Calu3 (cell line): Measurements from ENCODE around the gene MICALL2. TPM values are rescaled to one million over a fixed set of nuclear protein-coding genes. Genes with fewer than 3 reads are reported as not detected.

ENCODE experiments used
- BruUV-seq: library from RNA; stranded (reverse); fragments of 400-500 nt; replicated peaks from 2 replicates; lab custom pipeline; 2021; lab: Mats Ljungman, UMichigan
- CTCF ChIA-PET: fragments of 300-600 bp; sonication (Branson Sonifier 250); formaldehyde crosslinking; loops from one replicate; lab custom pipeline; 2022; ENCODE audit warnings: antibody characterized with exemption; lab: Charles Lee
- DNase-seq: peaks from one replicate; pipeline ENCODE4 v3.0.0; 2022
- H3K27ac Mint-ChIP-seq: one replicate; pipeline ENCODE4 v1.8.0; 2022; ENCODE audit warnings: mixed read lengths; ENCODE audit not compliant: unreplicated experiment
- H3K27me3 Mint-ChIP-seq: one replicate; pipeline ENCODE4 v1.8.0; 2022; ENCODE audit warnings: mixed read lengths; ENCODE audit not compliant: unreplicated experiment
- H3K36me3 Mint-ChIP-seq: one replicate; pipeline ENCODE4 v1.8.0; 2022; ENCODE audit warnings: mild to moderate bottlenecking, moderate library complexity, mixed read lengths; ENCODE audit not compliant: insufficient read depth, unreplicated experiment
- H3K4me1 Mint-ChIP-seq: one replicate; pipeline ENCODE4 v1.8.0; 2022; ENCODE audit warnings: mild to moderate bottlenecking, low read depth, mixed read lengths; ENCODE audit not compliant: unreplicated experiment
- H3K4me3 Mint-ChIP-seq: one replicate; pipeline ENCODE4 v1.8.0; 2022; ENCODE audit warnings: mild to moderate bottlenecking, low read depth, moderate library complexity, mixed read lengths; ENCODE audit not compliant: unreplicated experiment
- H3K9me3 Mint-ChIP-seq: one replicate; pipeline ENCODE4 v1.8.0; 2022; ENCODE audit warnings: low read depth, mixed read lengths; ENCODE audit not compliant: unreplicated experiment
- CTCF ChIP-seq: fragments of 200-600 bp; IDR thresholded peaks from one replicate; pipeline ENCODE4 v1.8.0; 2022; ENCODE audit warnings: antibody characterized with exemption; ENCODE audit not compliant: unreplicated experiment
- intact Hi-C: fragments of 100-400 bp; cut with micrococcal nuclease; formaldehyde crosslinking; loops from one replicate; pipeline ENCODE4 v1.10.0; 2022; ENCODE audit not compliant: unreplicated experiment
- total RNA-seq: library from RNA; stranded (reverse); gene quantifications from 2 replicates; pipeline ENCODE4 v1.2.3, GENCODE V29; 2022

Gene MICALL2
- total RNA-seq, 1 experiment from 2014 or later = 162 TPM

GRCh38 chr7:1485156-1485555 is 25.9 kb upstream of the MICALL2 start:
- H3K27me3 Mint-ChIP-seq = no peaks in the 10 kb centered on the region
- CTCF ChIA-PET = no interaction called here
- no TSS peak for BruUV-seq
- H3K4me3 Mint-ChIP-seq = no peak overlapping the region
- H3K36me3 Mint-ChIP-seq = peaks cover 84% of the 10 kb centered on the region
- DNase-seq = no peak
- TF ChIP-seq CTCF = no peak
- H3K4me1 Mint-ChIP-seq = no peaks in the 10 kb centered on the region
- H3K27ac Mint-ChIP-seq = no peak overlapping the region
- no peaks in the 10 kb centered on the region for H3K9me3 Mint-ChIP-seq
- intact Hi-C loops = no loop called here

DNA sequence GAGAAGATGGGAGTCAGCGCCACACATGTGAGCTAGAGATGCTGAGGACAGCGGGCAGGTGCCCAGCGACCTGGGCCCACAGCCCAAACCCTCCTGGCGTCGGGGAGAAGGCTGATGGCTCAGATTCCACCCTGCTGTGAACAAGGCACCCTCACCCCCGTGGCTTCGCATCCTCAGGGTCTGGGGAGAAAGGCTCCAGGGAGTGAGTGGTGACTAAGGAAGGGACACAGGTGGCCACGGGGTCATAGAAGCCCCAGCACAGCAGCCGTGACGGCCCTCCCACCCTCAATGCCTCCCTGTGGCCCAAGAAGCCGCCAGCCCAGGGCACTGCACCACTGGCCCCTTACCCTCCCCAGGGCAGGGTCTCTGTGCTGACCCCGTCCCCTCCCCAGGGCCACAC is 25.3 kb upstream of the MICALL2 start:
- intact Hi-C loops = no loop called here
- H3K4me1 Mint-ChIP-seq = no peaks in the 10 kb centered on the region
- no TSS peak for BruUV-seq
- no peaks in the 10 kb centered on the region for H3K27me3 Mint-ChIP-seq
- no peak for TF ChIP-seq CTCF
- H3K27ac Mint-ChIP-seq = no peak overlapping the region
- CTCF ChIA-PET = no interaction called here
- H3K4me3 Mint-ChIP-seq = no peak overlapping the region
- H3K36me3 Mint-ChIP-seq = peaks cover 84% of the 10 kb centered on the region
- H3K9me3 Mint-ChIP-seq = no peaks in the 10 kb centered on the region
- no peak for DNase-seq

- Mint-ChIP-seq H3K4me3 (no peak overlapping the region), H3K4me1 (no peaks in the 10 kb centered on the region), H3K27ac (no peak overlapping the region), H3K36me3 (peaks cover 85% of the 10 kb centered on the region), H3K9me3 (no peaks in the 10 kb centered on the region), H3K27me3 (no peaks in the 10 kb centered on the region)
- DNase-seq = no peak
- no TSS peak for BruUV-seq
- intact Hi-C loops = no loop called here
- TF ChIP-seq CTCF = no peak
- CTCF ChIA-PET = interaction anchor here (0.6 kb wide), 1 partner anchor 53 kb away, joined by 3 read pairs; no protein-coding TSS in a partner anchor
These were observed 24.6 kb upstream of the MICALL2 start for GRCh38 chr7:1483536-1484505.

DNA sequence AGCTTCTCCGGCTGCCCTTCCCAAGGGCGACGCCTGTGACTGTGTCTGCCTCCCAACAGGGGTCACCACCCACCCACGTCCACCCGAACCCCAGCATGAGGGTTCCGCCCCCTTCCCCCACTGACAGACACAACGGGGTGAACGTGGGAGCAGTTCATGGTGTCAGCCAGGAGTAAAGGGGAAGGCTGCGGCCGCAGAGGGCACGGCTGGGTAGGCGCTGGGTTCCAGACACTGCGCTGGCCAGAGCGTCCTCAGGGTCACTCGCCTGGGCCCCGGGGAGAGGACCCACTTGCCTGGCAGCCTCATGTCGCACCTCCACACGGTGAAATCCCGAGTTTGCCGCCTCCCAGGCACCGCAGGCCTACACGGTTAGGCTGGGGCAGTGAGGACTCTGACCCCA is 23.8 kb upstream of the MICALL2 start:
- Mint-ChIP-seq H3K9me3 (no peaks in the 10 kb centered on the region), H3K36me3 (peaks cover 85% of the 10 kb centered on the region), H3K27ac (no peak overlapping the region), H3K4me1 (no peaks in the 10 kb centered on the region), H3K4me3 (no peak overlapping the region), H3K27me3 (no peaks in the 10 kb centered on the region)
- DNase-seq = no peak
- intact Hi-C loops = no loop called here
- no TSS peak for BruUV-seq
- CTCF ChIA-PET = interaction anchor here (0.6 kb wide), 1 partner anchor 52 kb away, joined by 3 read pairs; no protein-coding TSS in a partner anchor
- no peak for TF ChIP-seq CTCF
